ENCODE measurements around the gene GSS. TPM values are rescaled to one million over a fixed set of nuclear protein-coding genes. Genes with fewer than 3 reads are reported as not detected.

Gene GSS
- total and polyA plus RNA-seq, 2 of the 8 experiments (the other 6 are each of a cell fraction or from before 2014, with no cell fraction given), result 34.6 to 43.2 TPM

DNA sequence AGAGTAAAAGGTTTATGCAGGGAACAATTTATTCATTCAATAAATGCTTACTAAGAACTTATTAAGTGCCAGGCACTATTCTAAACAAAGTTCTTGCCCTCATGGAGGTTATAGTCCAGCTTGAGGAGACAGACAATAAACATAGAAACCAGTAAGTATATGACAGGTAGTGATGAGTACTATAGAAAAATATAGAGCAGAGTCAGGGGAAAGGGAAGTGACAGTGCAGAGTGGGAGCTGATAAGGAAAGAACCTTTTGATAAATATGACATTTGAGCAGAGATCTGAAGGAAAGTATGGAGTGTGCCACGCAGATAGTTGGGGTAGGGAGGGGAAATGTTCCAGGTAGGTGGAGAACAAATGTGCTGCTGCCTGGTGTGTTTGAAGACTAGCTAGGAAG is 67.1 kb downstream of the GSS start:
- H2AK5ac ChIP-seq (ENCODE audit: low read depth, low read length), result no peak overlapping the region
- no peaks in the 10 kb centered on the region; the same call in 1 of the 2 replicates for H3K79me1 ChIP-seq (ENCODE audit: low read depth, low read length)
- no peak overlapping the region for H3K4ac ChIP-seq (replicated peaks; ENCODE audit: insufficient read length, low read depth, low read length)
- H3K18ac ChIP-seq (ENCODE audit: extremely low read depth, low read length), result no peak overlapping the region
- H3K4me2 ChIP-seq (ENCODE audit: insufficient read depth in 1 of 2, low read depth in 2 of 2, low read length in 2 of 2), result no peak overlapping the region
- H3K79me2 ChIP-seq (ENCODE audit: control insufficient read depth in 1 of 2, insufficient read depth in 2 of 2, low read length in 2 of 2), result no peaks in the 10 kb centered on the region
- no peaks in the 10 kb centered on the region for H3K27me3 ChIP-seq (replicated peaks in 1 of 4; ENCODE audit: control insufficient read depth in 3 of 4, extremely low read depth in 1 of 4, insufficient read depth in 3 of 4, low read length in 3 of 4)
- H3K56ac ChIP-seq (replicated peaks; ENCODE audit: insufficient read length, low read depth, low read length), result no peak overlapping the region
- no peak overlapping the region for H4K5ac ChIP-seq (ENCODE audit: insufficient read length, low read depth, low read length)
- H3K4me3 ChIP-seq (ENCODE audit: extremely low read depth in 1 of 4, insufficient read depth in 2 of 4, low read depth in 3 of 4, low read length in 4 of 4), result no peak overlapping the region
- no peaks in the 10 kb centered on the region for H3K9me3 ChIP-seq (ENCODE audit: insufficient read depth in 2 of 2, low read depth in 1 of 2, low read length in 1 of 2)
- no peaks in the 10 kb centered on the region for H3K4me1 ChIP-seq (replicated peaks in 1 of 4; ENCODE audit: control insufficient read depth in 3 of 4, insufficient read depth in 4 of 4, low read length in 3 of 4)
- H4K8ac ChIP-seq (ENCODE audit: extremely low read depth, insufficient read depth, low read length), result no peak overlapping the region
- FAIRE-seq (no peak), DNase-seq (ENCODE audit: low read depth in 1 of 2, low spot score in 2 of 2) (no peak)
- no peak overlapping the region for H3K23ac ChIP-seq (ENCODE audit: insufficient read length)
- ChIA-PET POLR2A (ENCODE audit: partially characterized antibody) (no interaction called here), CTCF (ENCODE audit: partially characterized antibody) (interaction anchor here (1.3 kb wide), 1 partner anchor 13 kb away, joined by 8 read pairs; the partner anchor contains the start of gene ACSS2)
- H2AFZ ChIP-seq (ENCODE audit: low read length), result no peak overlapping the region
- H4K91ac ChIP-seq (replicated peaks; ENCODE audit: insufficient read length, low read length), result no peak overlapping the region
- no peak overlapping the region for H3K27ac ChIP-seq (ENCODE audit: low read depth, low read length)
- TF ChIP-seq, protein P1, sequence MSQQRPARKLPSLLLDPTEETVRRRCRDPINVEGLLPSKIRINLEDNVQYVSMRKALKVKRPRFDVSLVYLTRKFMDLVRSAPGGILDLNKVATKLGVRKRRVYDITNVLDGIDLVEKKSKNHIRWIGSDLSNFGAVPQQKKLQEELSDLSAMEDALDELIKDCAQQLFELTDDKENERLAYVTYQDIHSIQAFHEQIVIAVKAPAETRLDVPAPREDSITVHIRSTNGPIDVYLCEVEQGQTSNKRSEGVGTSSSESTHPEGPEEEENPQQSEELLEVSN (IDR thresholded peaks at IDR 0.05), result no peak
- TF ChIP-seq SIN3A (conservative IDR thresholded peaks at IDR 0.05 in 1 of 2, IDR thresholded peaks at IDR 0.05 in 1 of 2; ENCODE audit: low read depth in 1 of 2, low read length in 2 of 2), result no peak
- no peak for TF ChIP-seq CHD1 (IDR thresholded peaks at IDR 0.05; ENCODE audit: low read depth, low read length)
- no peak for TF ChIP-seq POLR2A (IDR thresholded peaks at IDR 0.05; ENCODE audit: control extremely low read depth in 1 of 2, low read depth in 2 of 2, low read length in 2 of 2)
- no peak for TF ChIP-seq SP1 (IDR thresholded peaks at IDR 0.05; ENCODE audit: low read depth, low read length)
- no peak for TF ChIP-seq GABPA (IDR thresholded peaks at IDR 0.05; ENCODE audit: borderline replicate concordance, insufficient read depth, low read length)
- TF ChIP-seq POLR2AphosphoS5 (IDR thresholded peaks at IDR 0.05; ENCODE audit: low read depth, low read length), result no peak
- TF ChIP-seq RXRA (IDR thresholded peaks at IDR 0.05; ENCODE audit: insufficient read depth, low read depth, low read length), result no peak
- no peak for TF ChIP-seq TAF7 (optimal IDR thresholded peaks at IDR 0.05; ENCODE audit: borderline replicate concordance, low read depth, low read length)
- no peak for TF ChIP-seq CREB1 (IDR thresholded peaks at IDR 0.05)
- H3K9ac ChIP-seq (replicated peaks in 1 of 4; ENCODE audit: extremely low read depth in 1 of 4, low read depth in 3 of 4, low read length in 3 of 4), result no peak overlapping the region
- H4K20me1 ChIP-seq (replicated peaks in 1 of 2; ENCODE audit: control insufficient read depth in 1 of 2, insufficient read depth in 2 of 2, low read length in 2 of 2), result no peaks in the 10 kb centered on the region
- WGBS, 2 experiments (ENCODE audit: extremely low coverage in 1 of 2, insufficient coverage in 1 of 2, insufficient read length in 1 of 2, insufficient replicate concordance in 2 of 2, low coverage in 1 of 2, low lambda C conversion rate in 2 of 2, missing lambda C conversion rate in 1 of 2), result 96% methylated on average over 1 of the region's 1 CpG; no CpG with 5 or more reads in 1 of the 2 experiments
- no peak overlapping the region for H2BK20ac ChIP-seq (ENCODE audit: low read length)
- no peaks in the 10 kb centered on the region for H3K23me2 ChIP-seq (ENCODE audit: low read depth, low read length)
- H2BK15ac ChIP-seq (ENCODE audit: low read length), result no peak overlapping the region
- no peak overlapping the region for H2BK120ac ChIP-seq (replicated peaks; ENCODE audit: low read depth, low read length)
- no peak overlapping the region for H2BK5ac ChIP-seq (ENCODE audit: low read depth, low read length)
- H2BK12ac ChIP-seq (ENCODE audit: low read depth, low read length), result no peak overlapping the region
- H3K14ac ChIP-seq (ENCODE audit: insufficient read length), result no peak overlapping the region
- no peaks in the 10 kb centered on the region; a peak in 3 of 8 replicates for H3K36me3 ChIP-seq (ENCODE audit: control insufficient read depth in 2 of 4, insufficient read depth in 4 of 4, low read length in 3 of 4)

All from H1 (cell line).